Dedifferentiated amniotic fluid mesenchymal stem cell (primary cell): ENCODE results near the gene IRF2BPL.

ENCODE experiments used
- DNase-seq: peaks from one replicate; pipeline ENCODE4 v3.0.0-alpha.2; 2016; ENCODE audit errors: extremely low spot score

IRF2BPL gene

DNA sequence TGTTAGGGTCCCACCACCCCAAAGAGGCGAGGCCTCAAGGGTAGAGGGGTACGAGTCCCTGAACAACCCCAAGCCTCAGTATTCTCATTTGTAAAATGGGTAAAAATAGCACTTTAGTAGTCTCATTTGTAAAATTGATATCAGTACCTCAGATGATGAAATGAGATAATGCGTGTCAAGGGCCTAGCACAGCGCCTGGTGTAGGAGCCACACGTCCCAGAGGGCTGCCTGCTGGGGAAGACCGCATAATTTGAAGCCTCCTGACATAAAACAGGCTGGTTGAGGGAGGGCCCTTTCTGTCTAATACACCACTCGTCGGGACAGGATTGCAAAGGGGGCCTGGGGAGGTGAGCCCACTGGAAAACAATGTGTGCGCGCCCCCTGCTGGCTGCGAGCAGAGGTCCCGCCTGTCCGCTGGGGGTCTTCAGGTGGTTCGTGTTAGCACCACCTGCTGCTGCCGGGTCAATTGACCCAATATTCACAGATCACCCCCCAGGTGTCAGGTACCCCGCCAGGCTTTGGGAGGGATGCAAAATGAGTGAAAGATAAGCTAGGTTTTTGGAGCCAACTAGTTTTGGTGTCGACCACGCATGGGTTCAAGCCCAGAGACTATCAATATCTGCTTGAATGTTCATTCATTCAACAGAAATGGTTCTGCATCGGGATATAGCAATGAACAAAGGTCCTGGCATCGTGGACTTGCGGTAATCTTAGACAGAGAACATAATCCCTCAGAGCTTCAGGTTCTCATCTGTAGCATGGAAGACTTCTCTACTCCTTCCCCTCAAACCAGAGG, 24.7 kb upstream of the IRF2BPL start:
- peak; percentile 28 for DNase-seq

DNA sequence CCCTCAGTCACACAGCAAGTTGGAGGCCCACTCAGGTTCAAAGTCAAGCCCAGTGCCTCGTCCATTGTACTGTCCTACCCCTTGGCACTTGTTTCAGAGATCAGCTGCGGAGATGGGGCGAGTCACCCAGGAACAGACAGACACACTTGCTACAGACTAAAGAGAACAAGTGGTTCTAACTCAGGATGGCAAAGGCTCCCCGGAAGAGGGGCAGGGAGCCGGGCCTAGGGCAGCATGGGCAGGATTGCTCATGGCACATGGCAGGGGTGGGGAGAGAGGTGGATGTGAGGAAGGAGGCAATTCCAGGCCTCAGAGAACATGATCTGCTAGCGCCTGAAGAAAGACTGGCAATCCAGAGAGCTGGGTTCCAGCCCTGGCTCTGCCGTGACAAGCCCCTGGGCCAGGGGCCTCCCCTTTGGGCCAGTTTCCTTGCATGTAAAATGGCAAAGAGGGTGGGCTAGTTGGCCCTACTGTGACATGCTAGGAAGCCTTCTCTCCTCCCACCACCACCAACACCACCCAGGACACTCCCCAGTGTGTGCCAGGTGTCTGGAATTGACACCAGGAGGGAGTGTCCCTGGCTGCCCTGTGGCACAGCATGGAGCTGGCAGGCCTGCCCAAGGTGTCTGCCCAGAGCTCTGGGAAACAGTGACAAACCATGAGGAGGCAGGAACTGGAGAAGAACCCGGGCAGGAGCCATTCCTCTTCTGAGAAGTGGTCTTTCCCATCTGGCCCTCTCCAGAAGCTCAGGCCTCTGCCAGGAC, 24.0 kb upstream of the IRF2BPL start:
- DNase-seq: no peak

DNA sequence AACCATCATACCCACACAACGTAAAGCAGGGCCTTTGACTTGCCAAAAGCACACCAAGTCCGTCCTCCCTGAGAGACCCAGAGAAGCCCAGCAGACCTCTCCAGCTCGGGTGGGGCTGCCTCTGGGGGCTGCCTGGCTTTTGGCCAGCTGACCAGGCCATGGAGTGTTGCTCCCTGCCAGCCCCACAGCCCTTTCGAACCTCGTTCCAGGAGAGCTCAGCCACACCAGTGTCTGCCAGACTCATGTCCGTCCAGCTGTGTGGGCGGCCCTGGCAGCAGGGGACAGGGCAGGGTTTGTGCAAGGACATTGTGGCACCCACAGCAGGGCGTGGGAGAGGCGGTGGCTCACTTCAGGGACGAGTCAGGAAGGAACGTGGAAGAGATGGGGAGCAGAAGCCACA, 22.6 kb upstream of the IRF2BPL start:
- DNase-seq: no peak

DNA sequence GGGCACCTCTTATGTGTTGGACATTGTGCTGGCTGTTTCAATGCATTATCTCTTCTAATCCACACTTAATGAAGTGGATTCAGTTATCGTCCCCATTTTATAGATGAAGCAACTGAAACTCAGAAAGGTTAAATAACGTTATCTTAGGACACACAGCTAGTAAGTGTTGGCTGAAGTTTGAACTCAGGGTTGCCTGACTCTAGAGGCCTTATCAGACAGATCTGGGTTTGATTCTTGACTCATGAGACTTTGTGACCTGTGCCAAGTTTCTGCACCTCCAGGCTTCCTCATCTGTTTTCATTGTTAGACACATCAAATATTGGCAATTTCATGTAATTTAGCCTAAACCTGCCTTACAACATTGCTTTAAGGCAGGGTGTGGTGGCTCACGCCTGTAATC, 18.2 kb upstream of the IRF2BPL start:
- no peak for DNase-seq

- peak; percentile 36 for DNase-seq
These were observed 17.0 kb upstream of the IRF2BPL start for GRCh38 chr14:77045238-77046162.

DNA sequence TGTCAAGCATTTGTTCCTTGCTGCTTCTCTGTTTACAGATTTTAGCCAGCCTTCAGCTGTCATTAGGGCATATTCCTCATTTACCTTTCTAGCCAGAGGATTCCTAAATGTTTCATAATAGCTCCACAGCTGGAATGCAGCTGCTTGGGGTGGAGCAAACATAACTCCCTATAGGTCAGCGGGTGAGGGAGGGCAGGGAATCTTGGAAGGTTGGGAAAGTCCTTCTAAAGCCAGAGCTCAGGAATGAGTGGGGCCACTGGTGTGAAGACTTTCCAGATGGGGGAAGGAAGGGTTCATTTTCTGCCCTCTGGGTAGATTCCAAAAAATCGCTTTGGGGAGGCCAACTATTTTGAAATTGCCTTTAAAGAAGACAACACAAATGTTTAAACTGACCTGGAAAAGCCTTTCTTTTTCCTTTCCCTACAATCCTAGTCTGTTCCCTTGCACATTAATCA, 16.3 kb upstream of the IRF2BPL start:
- DNase-seq: peak; percentile 20

GRCh38 chr14:77043984-77044485, 15.5 kb upstream of the IRF2BPL start:
- no peak for DNase-seq

GRCh38 chr14:77043177-77043983, 14.9 kb upstream of the IRF2BPL start:
- DNase-seq: peak; percentile 67

GRCh38 chr14:77041881-77042545, 13.5 kb upstream of the IRF2BPL start:
- peak; percentile 70 for DNase-seq

- DNase-seq: peak; percentile 85
These were observed 12.5 kb upstream of the IRF2BPL start for GRCh38 chr14:77040741-77041653.

DNA sequence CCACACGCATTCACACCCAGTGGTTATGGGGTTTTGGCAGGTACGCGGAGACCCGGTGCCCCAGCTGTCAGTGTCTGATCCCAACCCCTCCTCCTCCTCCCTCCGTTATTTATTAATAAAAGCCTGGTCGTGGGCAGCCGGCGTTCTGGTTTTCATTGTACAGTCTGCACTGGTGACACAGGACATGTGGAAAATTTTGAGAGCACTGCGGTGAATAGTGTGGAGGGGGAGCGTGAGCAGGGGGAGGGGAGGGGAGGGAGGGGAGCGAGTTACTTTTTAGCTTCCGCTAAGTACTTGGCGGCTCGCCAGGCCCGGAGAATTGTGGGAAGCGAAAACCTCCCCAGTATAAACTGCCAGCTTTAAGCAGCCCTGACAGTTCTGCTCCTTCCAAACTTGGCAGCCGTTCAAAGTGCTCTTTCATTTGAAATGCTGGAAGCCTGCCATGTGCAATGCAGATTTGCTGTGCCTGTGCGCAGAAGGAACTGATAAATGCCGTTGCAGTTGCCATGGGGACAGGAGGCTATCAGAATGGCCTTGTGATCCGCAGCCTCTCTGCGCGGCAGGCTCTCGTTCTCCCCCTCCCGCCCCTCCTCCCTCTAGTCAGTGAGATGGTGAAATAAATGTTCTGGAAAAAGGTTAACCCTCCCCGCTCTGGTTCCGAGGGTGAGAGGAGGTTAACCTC, 11.7 kb upstream of the IRF2BPL start:
- DNase-seq: peak; percentile 95

DNA sequence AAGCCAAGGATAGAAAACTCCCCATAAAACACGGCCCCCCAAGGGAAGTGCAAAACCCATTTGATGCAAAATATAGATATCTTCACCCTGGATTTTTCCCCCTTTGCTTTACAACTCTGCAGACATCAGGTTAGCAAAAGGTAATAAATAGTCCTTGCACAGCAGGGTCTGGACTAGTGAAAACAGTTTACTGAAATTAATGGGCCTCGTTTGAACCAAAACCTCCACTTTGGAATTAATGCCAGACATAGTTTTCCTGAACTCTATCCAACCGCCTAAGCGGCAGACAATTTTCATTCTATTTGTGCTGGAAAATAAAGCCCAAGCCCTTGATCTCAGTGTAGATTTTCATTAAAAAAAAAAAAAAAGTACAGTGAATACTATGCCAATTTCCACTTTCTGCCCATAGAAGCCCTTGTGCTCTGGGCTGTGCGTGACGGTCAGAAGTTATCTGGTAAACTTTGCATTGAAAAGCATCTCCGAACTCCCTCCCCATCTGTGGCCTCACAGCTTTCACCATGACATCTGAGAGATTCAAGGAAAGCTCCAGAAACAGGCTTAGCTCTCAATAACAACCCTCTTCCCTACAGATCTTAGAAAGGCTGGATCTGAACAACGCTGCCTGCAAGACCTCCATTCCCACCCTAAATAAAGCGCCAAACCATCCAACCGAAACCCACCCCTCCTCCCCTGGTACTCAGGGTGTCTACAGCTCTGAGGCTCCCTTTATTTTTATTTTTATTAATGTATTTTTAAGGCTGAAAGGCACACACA, 11.0 kb upstream of the IRF2BPL start:
- DNase-seq: peak; percentile 83

DNA sequence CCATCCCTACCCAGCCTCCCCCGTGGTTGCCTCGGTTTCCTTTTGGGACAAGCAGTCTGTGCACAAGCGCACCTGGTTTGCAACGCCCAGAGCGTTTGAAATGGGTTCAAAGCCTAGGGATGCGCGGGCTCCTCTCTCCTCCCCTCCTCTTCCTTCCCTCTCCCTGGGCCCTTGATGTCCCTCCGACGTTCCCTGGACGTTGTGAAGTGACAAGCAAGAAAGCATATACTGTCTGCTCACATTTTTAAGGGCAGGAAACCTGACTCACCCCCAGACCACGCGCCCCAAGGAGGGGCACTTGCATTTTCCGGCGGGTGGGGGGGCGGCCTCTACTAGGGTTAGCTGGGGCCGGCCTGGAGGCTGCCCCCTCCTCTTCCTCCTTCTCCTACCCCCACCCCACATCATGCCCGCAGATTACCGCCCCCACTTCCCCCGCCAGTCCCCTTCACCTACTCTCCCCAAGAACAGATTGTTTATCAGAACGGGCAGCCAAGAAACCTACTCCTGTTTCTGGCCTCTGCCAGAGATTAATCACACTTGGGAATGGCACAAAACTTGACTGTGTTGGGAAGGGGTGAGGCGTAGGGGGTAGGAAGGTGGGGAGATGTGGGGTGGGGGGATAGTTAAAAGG, 9.5 kb upstream of the IRF2BPL start:
- no peak for DNase-seq

DNA sequence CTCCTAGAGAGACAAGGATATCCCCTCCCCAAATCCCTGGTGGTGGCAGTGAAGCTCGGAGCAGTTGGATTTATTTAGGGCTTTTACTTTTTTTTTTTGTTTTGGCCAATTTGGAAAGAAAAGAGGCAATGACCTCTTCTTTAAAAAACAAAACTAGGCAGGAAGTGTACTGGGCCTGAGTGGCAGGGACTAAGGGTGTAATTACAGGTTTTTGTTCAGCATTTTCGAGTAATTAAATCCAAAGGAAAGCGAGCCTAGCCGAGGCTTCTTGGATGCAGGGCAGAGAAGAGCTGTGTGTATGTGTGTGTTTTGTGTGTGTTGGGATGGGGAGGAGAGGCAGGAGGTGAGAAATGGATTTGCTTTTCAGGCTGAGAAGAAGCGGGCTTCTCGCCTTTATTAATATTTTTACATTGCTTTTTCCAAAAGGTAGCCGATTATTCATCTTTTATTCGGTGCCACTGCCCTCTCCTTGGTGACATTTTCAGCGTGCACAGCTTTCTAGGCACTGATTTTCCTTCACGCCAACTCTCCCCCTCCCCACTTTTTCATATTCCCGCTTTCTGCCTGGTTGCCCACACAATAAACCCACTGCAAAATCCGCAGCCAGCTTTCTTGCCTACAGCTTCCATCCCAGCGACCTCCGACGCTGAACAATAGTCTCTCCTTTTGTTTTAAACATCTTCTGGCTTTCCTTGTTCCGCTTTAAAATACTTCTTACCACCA, 8.9 kb upstream of the IRF2BPL start:
- DNase-seq: no peak

DNA sequence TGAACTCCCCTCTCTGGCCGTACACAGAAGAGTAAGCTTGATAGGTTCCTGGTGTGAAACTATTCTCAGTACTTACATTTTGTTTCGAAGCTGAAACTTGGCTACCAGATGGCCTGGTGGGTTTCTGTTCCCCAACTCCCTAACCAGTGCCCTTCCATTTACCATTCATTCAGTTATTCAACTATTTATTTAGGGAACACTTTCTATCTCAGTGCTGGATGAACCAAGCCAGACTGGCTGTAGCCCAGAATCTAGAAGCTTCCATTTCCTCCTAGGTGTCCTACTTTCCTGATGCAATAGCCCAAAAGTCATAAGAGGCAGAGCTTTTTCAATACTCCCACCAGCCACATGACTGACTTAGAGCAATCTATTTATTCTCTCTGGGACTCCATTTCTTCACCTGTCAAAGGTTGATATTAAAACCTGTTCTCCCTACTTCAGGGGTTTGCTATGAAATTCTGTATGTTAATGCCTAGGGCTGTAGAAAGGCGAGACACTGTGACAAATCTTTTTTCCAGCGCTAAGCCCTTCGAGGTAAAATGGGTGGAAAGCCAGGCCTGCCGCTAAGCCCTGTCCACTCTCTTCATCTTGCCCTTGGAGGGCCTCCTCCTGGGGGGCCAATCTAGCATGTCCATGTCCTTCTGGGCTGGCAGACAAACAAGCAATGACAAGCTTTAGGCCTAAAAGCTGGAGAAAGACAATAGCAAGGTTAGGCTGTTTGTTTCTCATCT, 8.1 kb upstream of the IRF2BPL start:
- no peak for DNase-seq

GRCh38 chr14:77035267-77035666, 6.8 kb upstream of the IRF2BPL start:
- DNase-seq: no peak
